Activated CD8-positive, alpha-beta T cell treated with anti-CD3 and anti-CD28 coated beads for 36 hours (primary cell): ENCODE results near the gene FBN3. TPM values are rescaled to one million over a fixed set of nuclear protein-coding genes. Genes with fewer than 3 reads are reported as not detected.

Experiments used
- ATAC-seq: fragments of 200-7000 bp; cut with Tn5 transposase; one replicate; pipeline ENCODE4 v1.10.0; 2021; ENCODE audit warnings: mild to moderate bottlenecking, moderate library complexity
- CTCF ChIA-PET: fragments of 350-600 bp; sonication (Branson Sonifier 250); formaldehyde crosslinking; loops from one replicate; lab custom pipeline; 2021; ENCODE audit warnings: antibody characterized with exemption; lab: Charles Lee
- POLR2A ChIA-PET: fragments of 350-600 bp; sonication (Branson Sonifier 250); formaldehyde crosslinking; loops from one replicate; lab custom pipeline; 2021; ENCODE audit warnings: antibody characterized with exemption; lab: Charles Lee
- DNase-seq: peaks from one replicate; pipeline ENCODE4 v3.0.0-alpha.2; 2020
- H3K27ac Mint-ChIP-seq: one replicate; pipeline ENCODE4 v1.8.0; 2021; ENCODE audit warnings: mild to moderate bottlenecking, mixed read lengths
- H3K27me3 Mint-ChIP-seq: one replicate; pipeline ENCODE4 v1.8.0; 2021; ENCODE audit warnings: mixed read lengths
- H3K36me3 Mint-ChIP-seq: one replicate; pipeline ENCODE4 v1.8.0; 2021; ENCODE audit warnings: low read depth, mixed read lengths
- H3K4me1 Mint-ChIP-seq: one replicate; pipeline ENCODE4 v1.8.0; 2021; ENCODE audit warnings: low read depth, mixed read lengths
- H3K4me3 Mint-ChIP-seq: one replicate; pipeline ENCODE4 v1.8.0; 2021; ENCODE audit warnings: mild to moderate bottlenecking, moderate library complexity, mixed read lengths
- H3K9me3 Mint-ChIP-seq: one replicate; pipeline ENCODE4 v1.8.0; 2021; ENCODE audit warnings: mixed read lengths
- CTCF ChIP-seq: fragments of 200-600 bp; IDR thresholded peaks from one replicate; pipeline ENCODE4 v1.8.0; 2022; ENCODE audit warnings: antibody characterized with exemption, mild to moderate bottlenecking
- intact Hi-C: fragments of 100-400 bp; cut with micrococcal nuclease; formaldehyde crosslinking; loops from one replicate; pipeline ENCODE4 v1.10.0; 2022
- total RNA-seq, 2 experiments: library from RNA; stranded (reverse); gene quantifications; one replicate each; pipeline ENCODE4 v1.2.3, GENCODE V29; 2021

FBN3 gene
- total RNA-seq, 2 experiments from 2014 or later, result 0.02 TPM; not detected in 1

- CTCF ChIA-PET, result no interaction called here
- H3K36me3 Mint-ChIP-seq, result no peaks in the 10 kb centered on the region
- no peak overlapping the region for H3K4me3 Mint-ChIP-seq
- no peaks in the 10 kb centered on the region for H3K9me3 Mint-ChIP-seq
- DNase-seq (no peak), ATAC-seq (no peak)
- peaks cover 2% of the 10 kb centered on the region for H3K27me3 Mint-ChIP-seq
- TF ChIP-seq CTCF, result no peak
- POLR2A ChIA-PET, result no interaction called here
- no peak overlapping the region for H3K27ac Mint-ChIP-seq
- no peaks in the 10 kb centered on the region for H3K4me1 Mint-ChIP-seq
- intact Hi-C loops, result no loop called here
Measured at GRCh38 chr19:8080832-8081231, 68.6 kb downstream of the FBN3 start.

GRCh38 chr19:8079988-8080387, 69.4 kb downstream of the FBN3 start:
- no peak for DNase-seq
- intact Hi-C loops, result no loop called here
- ChIA-PET POLR2A (no interaction called here), CTCF (no interaction called here)
- Mint-ChIP-seq H3K4me1 (no peaks in the 10 kb centered on the region), H3K36me3 (no peaks in the 10 kb centered on the region), H3K27me3 (peaks cover 2% of the 10 kb centered on the region), H3K9me3 (no peaks in the 10 kb centered on the region), H3K27ac (no peak overlapping the region), H3K4me3 (no peak overlapping the region)
- no peak for TF ChIP-seq CTCF
- ATAC-seq, result no peak

DNA sequence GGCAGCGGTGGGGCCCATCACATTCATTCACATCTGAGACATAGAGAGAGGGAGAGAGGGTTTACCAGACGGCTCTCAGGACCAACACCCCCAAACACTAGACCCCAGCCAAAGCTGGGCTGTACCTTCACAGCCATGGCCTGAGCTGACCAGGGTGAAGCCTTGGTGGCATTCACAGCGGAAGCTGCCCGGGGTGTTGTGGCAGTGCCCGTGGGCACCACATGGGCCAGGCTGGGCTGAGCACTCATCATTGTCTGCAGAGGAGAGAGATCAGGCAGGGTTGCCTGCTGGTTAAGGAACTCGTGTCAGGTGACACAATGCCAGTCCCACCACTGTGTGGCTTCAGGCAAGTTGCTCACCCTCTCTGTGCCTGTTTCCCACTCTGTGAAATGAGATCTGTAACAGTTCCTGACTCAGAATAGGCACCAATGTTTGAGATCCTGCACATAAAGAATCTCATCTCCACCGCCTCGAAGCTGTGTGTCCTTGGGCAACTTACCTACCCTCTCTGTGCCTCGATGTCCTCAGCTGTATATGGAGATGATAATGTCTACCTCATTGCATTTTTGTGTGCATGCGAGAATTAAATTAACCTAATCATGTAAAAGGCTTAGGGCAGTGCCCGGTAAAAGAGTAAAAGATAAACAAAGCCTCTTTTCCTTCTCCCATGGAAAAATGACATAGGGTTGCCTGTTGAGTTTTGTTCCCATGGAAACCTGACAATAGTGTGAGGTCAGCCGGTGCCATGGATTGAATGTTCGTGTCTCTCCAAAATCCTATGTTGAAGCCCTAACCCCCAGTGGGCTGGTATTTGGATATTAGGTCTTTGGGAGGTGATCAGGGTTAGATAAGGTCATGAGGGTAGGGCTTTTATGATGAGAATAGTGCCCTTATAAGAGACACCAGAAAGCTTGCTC, 74.0 kb downstream of the FBN3 start:
- ATAC-seq (no peak), DNase-seq (no peak)
- H3K36me3 Mint-ChIP-seq, result no peaks in the 10 kb centered on the region
- peaks cover 2% of the 10 kb centered on the region for H3K27me3 Mint-ChIP-seq
- peaks cover 10% of the 10 kb centered on the region for H3K4me1 Mint-ChIP-seq
- no peak for TF ChIP-seq CTCF
- H3K4me3 Mint-ChIP-seq, result no peak overlapping the region
- ChIA-PET CTCF (no interaction called here), POLR2A (no interaction called here)
- H3K9me3 Mint-ChIP-seq, result peaks cover 10% of the 10 kb centered on the region
- intact Hi-C loops, result no loop called here
- no peak overlapping the region for H3K27ac Mint-ChIP-seq

GRCh38 chr19:8074501-8074900, 74.9 kb downstream of the FBN3 start:
- H3K36me3 Mint-ChIP-seq, result no peaks in the 10 kb centered on the region
- intact Hi-C loops, result no loop called here
- ChIA-PET CTCF (no interaction called here), POLR2A (no interaction called here)
- peaks cover 10% of the 10 kb centered on the region for H3K4me1 Mint-ChIP-seq
- DNase-seq (no peak), ATAC-seq (no peak)
- no peak overlapping the region for H3K27ac Mint-ChIP-seq
- H3K9me3 Mint-ChIP-seq, result peaks cover 17% of the 10 kb centered on the region
- no peak for TF ChIP-seq CTCF
- no peak overlapping the region for H3K4me3 Mint-ChIP-seq
- peaks cover 2% of the 10 kb centered on the region for H3K27me3 Mint-ChIP-seq

- TF ChIP-seq CTCF, result no peak
- Mint-ChIP-seq H3K4me1 (peaks cover 10% of the 10 kb centered on the region), H3K36me3 (no peaks in the 10 kb centered on the region), H3K27me3 (no peaks in the 10 kb centered on the region), H3K9me3 (peaks cover 24% of the 10 kb centered on the region), H3K4me3 (no peak overlapping the region), H3K27ac (no peak overlapping the region)
- intact Hi-C loops, result no loop called here
- POLR2A ChIA-PET, result no interaction called here
- DNase-seq (no peak), ATAC-seq (no peak)
- CTCF ChIA-PET, result interaction anchor here (1.8 kb wide), 1 partner anchor 101 kb away, joined by 4 read pairs; no protein-coding TSS in a partner anchor
Measured at GRCh38 chr19:8071912-8072311, 77.5 kb downstream of the FBN3 start.
